GM18511 (cell line): ENCODE results near the gene PHF12.
"Not testable (repeated sequence)": the region's sequence is repeated elsewhere in the genome, so short reads cannot be mapped to it uniquely, and the experiment has no call there.

ENCODE experiments used
- ATAC-seq: cut with Tn5 transposase; IDR thresholded peaks from one replicate; pipeline ENCODE4 v1.9.1; 2021; ENCODE audit warnings: mild to moderate bottlenecking, moderate library complexity; ENCODE audit not compliant: unreplicated experiment

The PHF12 gene

GRCh38 chr17:28885951-28886350 is 65.4 kb downstream of the PHF12 start:
- ATAC-seq = no peak

- no peak for ATAC-seq
Observed at GRCh38 chr17:28885363-28885762, 66.0 kb downstream of the PHF12 start.

- no peak for ATAC-seq
Observed at GRCh38 chr17:28883967-28884702, 67.2 kb downstream of the PHF12 start.

- no peak for ATAC-seq
Observed at GRCh38 chr17:28882154-28882895, 69.0 kb downstream of the PHF12 start.

- ATAC-seq = no peak
Observed at GRCh38 chr17:28881533-28882056, 69.7 kb downstream of the PHF12 start.

- no peak for ATAC-seq
Observed at GRCh38 chr17:28880572-28880945, 70.8 kb downstream of the PHF12 start.

GRCh38 chr17:28879886-28880571 is 71.3 kb downstream of the PHF12 start:
- no peak for ATAC-seq

- no peak for ATAC-seq
Observed at GRCh38 chr17:28878981-28879380, 72.3 kb downstream of the PHF12 start.

GRCh38 chr17:28878158-28878910 is 73.0 kb downstream of the PHF12 start:
- ATAC-seq = no peak

GRCh38 chr17:28877150-28877711 is 74.1 kb downstream of the PHF12 start:
- ATAC-seq = not testable (repeated sequence)

- ATAC-seq = no peak
Observed at GRCh38 chr17:28875848-28876550, 75.3 kb downstream of the PHF12 start.

- no peak for ATAC-seq
Observed at GRCh38 chr17:28874750-28875149, 76.6 kb downstream of the PHF12 start.

- no peak for ATAC-seq
Observed at GRCh38 chr17:28873839-28874238, 77.5 kb downstream of the PHF12 start.

- no peak for ATAC-seq
Observed at GRCh38 chr17:28871056-28871579, 80.2 kb downstream of the PHF12 start.

- no peak for ATAC-seq
Observed at GRCh38 chr17:28867276-28867675, 84.0 kb downstream of the PHF12 start.

- no peak for ATAC-seq
Observed at GRCh38 chr17:28865946-28866752, 85.2 kb downstream of the PHF12 start.

- no peak for ATAC-seq
Observed at GRCh38 chr17:28864991-28865849, 86.1 kb downstream of the PHF12 start.

- ATAC-seq = no peak
Observed at GRCh38 chr17:28863953-28864352, 87.4 kb downstream of the PHF12 start.
